BJ (cell line): ENCODE measurements around the gene RADIL. TPM values are rescaled to one million over a fixed set of nuclear protein-coding genes. Genes with fewer than 3 reads are reported as not detected.

Experiments used
- CTCF ChIA-PET: fragments of 350-600 bp; formaldehyde crosslinking; extraction: SDS; loops from one replicate; lab custom pipeline; 2021; ENCODE audit warnings: antibody characterized with exemption, inconsistent platforms; lab: Yijun Ruan, JAX
- POLR2A ChIA-PET: fragments of 300-600 bp; sonication (Branson Sonifier 250); formaldehyde crosslinking; extraction: SDS; loops from one replicate; lab custom pipeline; 2021; ENCODE audit warnings: antibody characterized with exemption; lab: Charles Lee
- DNase-seq: peaks from one replicate; pipeline ENCODE4 v3.0.0-alpha.2; 2011; ENCODE audit warnings: low read depth
- H3K27me3 ChIP-seq: 2 replicates; pipeline ENCODE4 v1.6.0; 2011; ENCODE audit warnings: low read length; ENCODE audit not compliant: control insufficient read depth, insufficient read depth
- H3K36me3 ChIP-seq: 2 replicates; pipeline ENCODE4 v1.5.1; 2011; ENCODE audit warnings: low read length; ENCODE audit not compliant: control insufficient read depth, insufficient read depth
- H3K4me3 ChIP-seq: 2 replicates; pipeline ENCODE4 v1.5.1; 2011; ENCODE audit warnings: low read depth, mild to moderate bottlenecking, control low read depth, low read length
- CTCF ChIP-seq: IDR thresholded peaks from 2 replicates; pipeline ENCODE4 v1.5.1; 2011; ENCODE audit warnings: low read depth, mild to moderate bottlenecking, control low read depth, inconsistent platforms, low read length, moderate library complexity; ENCODE audit not compliant: insufficient read depth
- polyA plus RNA-seq: library from polyadenylated mRNA; depleted of rRNA; stranded (reverse); fragments of >200 nt; gene quantifications from 2 replicates; pipeline ENCODE4 v1.2.3, GENCODE V29; 2011

The RADIL gene
- polyA plus RNA-seq, 1 experiment: 1.2 TPM

- ChIA-PET POLR2A (no interaction called here), CTCF (interaction anchor here (0.6 to 0.7 kb wide), 3 partner anchors 10 to 164 kb away, joined by 4 to 5 read pairs (median 4); no protein-coding TSS in a partner anchor)
- no peaks in the 10 kb centered on the region for H3K27me3 ChIP-seq
- no peak for TF ChIP-seq CTCF
- H3K36me3 ChIP-seq: no peaks in the 10 kb centered on the region
- no peak for DNase-seq
- no peak overlapping the region for H3K4me3 ChIP-seq
Measured at GRCh38 chr7:4819560-4820404, 63.7 kb downstream of the RADIL start.

GRCh38 chr7:4818000-4818794 is 65.3 kb downstream of the RADIL start:
- no peak for DNase-seq
- POLR2A ChIA-PET: no interaction called here
- CTCF ChIA-PET: interaction anchor here (0.7 kb wide), 1 partner anchor 14 kb away, joined by 3 read pairs; no protein-coding TSS in a partner anchor
- no peaks in the 10 kb centered on the region for H3K36me3 ChIP-seq
- no peaks in the 10 kb centered on the region for H3K27me3 ChIP-seq
- no peak overlapping the region for H3K4me3 ChIP-seq
- no peak for TF ChIP-seq CTCF

GRCh38 chr7:4817178-4817901 is 66.2 kb downstream of the RADIL start:
- H3K27me3 ChIP-seq: no peaks in the 10 kb centered on the region
- CTCF ChIA-PET: interaction anchor here (0.7 to 1.8 kb wide), 3 partner anchors 13 to 25 kb away, joined by 3 to 6 read pairs (median 4); no protein-coding TSS in a partner anchor
- no peak for TF ChIP-seq CTCF
- POLR2A ChIA-PET: interaction anchor here (0.6 kb wide), 1 partner anchor 365 kb away, joined by 3 read pairs; no protein-coding TSS in a partner anchor
- no peaks in the 10 kb centered on the region for H3K36me3 ChIP-seq
- no peak overlapping the region for H3K4me3 ChIP-seq
- no peak for DNase-seq

GRCh38 chr7:4816419-4817080 is 67.0 kb downstream of the RADIL start:
- TF ChIP-seq CTCF: no peak
- no peaks in the 10 kb centered on the region for H3K36me3 ChIP-seq
- ChIA-PET CTCF (interaction anchor here (1.4 to 1.8 kb wide), 3 partner anchors 14 to 269 kb away, joined by 3 to 6 read pairs (median 4); no protein-coding TSS in a partner anchor), POLR2A (interaction anchor here (0.6 kb wide), 1 partner anchor 366 kb away, joined by 3 read pairs; no protein-coding TSS in a partner anchor)
- no peak for DNase-seq
- H3K27me3 ChIP-seq: no peaks in the 10 kb centered on the region
- no peak overlapping the region for H3K4me3 ChIP-seq
